WI38 (cell line): Measurements from ENCODE around the gene NAA40.

Experiments used
- H3K4me3 ChIP-seq: 2 replicates; pipeline ENCODE4 v1.5.1; 2011; ENCODE audit warnings: low read depth, mild to moderate bottlenecking, control low read depth, low read length
- TF ChIP-seq, protein P1 (sequence below): IDR thresholded peaks from 2 replicates; pipeline ENCODE4 v1.5.1; 2012; ENCODE audit warnings: low read depth, mild to moderate bottlenecking, control low read depth, low read length

The NAA40 gene

DNA sequence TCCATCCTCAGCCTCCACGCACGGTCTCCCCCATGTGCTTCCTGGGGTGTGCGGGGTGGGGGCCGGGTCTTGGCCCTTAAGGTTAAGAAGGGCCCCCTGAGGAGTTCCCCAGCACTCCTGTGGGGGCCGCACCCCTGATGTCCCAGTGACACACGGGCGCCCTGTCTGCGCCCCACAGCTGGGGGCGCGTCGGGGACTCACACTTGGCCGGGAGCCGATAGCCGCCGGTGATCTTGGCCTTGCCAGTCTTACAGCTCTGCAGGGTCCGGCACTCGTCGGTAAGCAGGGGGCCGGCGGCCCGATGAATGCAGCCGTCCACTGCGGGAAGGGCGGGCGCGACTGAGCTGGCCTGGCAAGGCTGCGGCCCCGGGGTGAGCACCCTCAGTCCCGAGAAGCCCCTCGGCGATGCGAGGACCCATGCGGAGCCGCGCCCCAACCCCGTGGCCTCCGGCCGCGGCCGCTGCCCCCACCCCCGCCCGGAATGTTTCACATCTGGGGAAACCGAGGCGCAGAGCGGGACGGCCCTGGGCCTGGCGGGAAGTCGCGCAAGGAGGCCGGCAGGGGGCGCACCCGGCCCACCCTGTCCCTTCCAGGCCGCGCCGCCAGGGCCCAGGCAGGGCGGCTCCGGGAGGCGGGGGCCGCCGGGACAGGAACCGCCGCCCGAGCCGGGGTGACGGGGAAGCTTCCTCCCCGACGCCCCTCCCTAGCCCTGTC, 61.4 kb downstream of the NAA40 start:
- TF ChIP-seq, protein P1, sequence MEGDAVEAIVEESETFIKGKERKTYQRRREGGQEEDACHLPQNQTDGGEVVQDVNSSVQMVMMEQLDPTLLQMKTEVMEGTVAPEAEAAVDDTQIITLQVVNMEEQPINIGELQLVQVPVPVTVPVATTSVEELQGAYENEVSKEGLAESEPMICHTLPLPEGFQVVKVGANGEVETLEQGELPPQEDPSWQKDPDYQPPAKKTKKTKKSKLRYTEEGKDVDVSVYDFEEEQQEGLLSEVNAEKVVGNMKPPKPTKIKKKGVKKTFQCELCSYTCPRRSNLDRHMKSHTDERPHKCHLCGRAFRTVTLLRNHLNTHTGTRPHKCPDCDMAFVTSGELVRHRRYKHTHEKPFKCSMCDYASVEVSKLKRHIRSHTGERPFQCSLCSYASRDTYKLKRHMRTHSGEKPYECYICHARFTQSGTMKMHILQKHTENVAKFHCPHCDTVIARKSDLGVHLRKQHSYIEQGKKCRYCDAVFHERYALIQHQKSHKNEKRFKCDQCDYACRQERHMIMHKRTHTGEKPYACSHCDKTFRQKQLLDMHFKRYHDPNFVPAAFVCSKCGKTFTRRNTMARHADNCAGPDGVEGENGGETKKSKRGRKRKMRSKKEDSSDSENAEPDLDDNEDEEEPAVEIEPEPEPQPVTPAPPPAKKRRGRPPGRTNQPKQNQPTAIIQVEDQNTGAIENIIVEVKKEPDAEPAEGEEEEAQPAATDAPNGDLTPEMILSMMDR, result peak; percentile 40
- H3K4me3 ChIP-seq, result no peak overlapping the region

DNA sequence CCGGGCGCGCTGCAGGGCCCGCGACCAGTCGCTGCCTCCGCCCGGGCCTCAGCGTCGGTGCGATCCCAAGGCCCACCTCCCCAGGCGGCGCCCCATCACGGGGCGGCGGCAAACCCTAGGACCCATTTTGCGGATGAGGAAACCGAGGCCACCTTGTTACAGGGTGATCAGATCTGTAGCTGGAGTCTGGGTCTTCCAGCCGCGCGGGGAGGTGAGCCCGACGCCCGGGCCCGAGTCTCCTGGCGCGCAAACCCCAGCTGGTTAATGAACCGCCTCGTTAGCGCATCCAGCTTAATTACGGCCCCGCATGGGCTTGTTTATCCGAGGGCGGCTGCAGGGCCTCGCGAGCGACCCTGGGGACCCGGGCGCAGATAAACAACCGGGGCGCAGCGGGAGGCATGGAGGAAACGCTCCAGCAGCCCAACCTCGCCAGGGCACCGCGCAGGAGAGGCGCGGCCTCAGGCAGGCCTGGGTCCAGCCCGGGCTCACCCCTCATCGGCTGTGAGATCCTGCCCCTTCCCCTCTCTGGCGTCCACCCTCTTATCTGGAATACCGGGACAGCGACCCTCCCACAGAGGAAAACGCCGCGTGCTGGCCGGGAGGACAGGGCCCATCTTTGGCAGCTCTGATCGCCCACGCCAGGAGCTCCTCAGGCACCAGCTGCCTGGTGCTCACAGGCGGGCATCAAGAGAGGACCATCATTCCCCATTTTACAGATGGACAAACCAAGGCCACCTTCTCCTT, 62.1 kb downstream of the NAA40 start:
- no peak overlapping the region for H3K4me3 ChIP-seq

DNA sequence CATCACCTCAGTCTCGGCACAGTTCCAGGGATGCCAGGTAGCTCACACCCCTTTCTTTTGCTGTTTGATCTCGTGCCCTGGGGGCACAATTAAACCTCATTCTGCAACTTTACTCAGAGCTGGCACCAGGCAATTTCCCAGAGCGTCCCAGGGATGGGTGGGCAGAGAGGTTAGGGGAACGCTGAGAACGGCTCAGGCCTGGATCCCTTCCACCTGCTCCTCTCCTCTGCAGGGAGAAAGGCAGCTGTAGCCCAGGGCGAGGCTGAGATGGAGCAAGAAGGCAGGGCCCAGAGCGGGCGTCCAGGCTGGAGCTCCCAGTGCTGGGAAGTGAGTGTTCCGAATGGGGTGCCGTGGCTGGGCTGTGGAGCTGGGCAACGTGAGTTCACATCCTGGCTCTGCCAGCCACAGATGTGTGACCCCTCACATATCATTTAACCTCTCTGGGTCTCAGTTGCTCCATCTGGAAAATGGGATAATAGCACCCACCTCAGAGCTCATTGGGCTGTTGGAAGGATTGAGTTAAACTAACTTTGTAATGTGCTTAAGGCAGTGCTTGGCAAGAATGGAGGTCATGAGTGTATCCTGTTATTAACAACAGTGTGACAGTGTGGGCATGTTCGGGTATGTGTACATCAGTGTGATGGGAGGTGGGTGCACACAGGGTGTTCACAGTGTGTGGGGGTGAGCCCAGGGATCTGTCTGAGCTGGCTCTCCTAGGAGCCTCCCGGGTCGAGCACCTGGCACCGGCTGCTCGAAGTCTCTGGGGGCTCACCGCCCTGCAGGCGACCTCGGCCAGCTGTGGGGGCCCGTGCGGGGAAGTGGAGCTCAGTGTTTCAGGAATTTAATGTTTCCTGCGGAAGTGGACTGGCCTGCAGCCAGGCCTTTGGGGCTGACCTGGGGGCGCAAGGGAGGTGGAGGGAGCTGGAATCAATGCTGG, 63.0 kb downstream of the NAA40 start:
- no peak overlapping the region for H3K4me3 ChIP-seq
- TF ChIP-seq, protein P1, result no peak

More for the DNA sequence above, 62.1 kb downstream of the NAA40 start:
- TF ChIP-seq, protein P1, result no peak

- no peak overlapping the region for H3K4me3 ChIP-seq
- TF ChIP-seq, protein P1, result no peak
These were observed 65.2 kb downstream of the NAA40 start for GRCh38 chr11:64003807-64004589.

DNA sequence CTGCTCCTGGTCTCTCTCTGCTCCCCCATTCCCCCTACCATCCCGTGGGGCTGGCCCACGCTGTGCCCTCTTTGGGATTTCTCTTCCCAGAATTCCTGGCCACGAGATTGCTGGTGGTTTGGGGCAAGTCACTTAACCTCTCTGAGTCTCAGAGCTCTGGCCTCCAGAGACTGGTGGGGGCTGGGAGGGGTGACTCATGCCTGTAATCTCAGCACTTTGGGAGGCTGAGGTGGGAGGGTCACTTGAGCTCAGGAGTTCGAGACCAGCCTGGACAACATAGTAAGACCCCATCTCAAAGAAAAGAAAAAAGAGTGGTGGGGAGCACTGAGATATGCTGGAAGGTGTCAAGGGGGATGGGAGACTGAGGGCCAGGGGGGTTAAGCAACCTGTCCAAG, 65.8 kb downstream of the NAA40 start:
- TF ChIP-seq, protein P1, result no peak
- H3K4me3 ChIP-seq, result no peak overlapping the region

- no peak overlapping the region for H3K4me3 ChIP-seq
- TF ChIP-seq, protein P1, result no peak
These were observed 66.9 kb downstream of the NAA40 start for GRCh38 chr11:64005691-64006090.
